HG02798 (cell line): Measurements from ENCODE around the gene SH3BP1.
"Not testable (repeated sequence)": the region's sequence is repeated elsewhere in the genome, so short reads cannot be mapped to it uniquely, and the experiment has no call there.

Experiments
- ATAC-seq: cut with Tn5 transposase; IDR thresholded peaks from one replicate; pipeline ENCODE4 v1.9.1; 2021; ENCODE audit warnings: mild to moderate bottlenecking; ENCODE audit not compliant: unreplicated experiment, poor library complexity

SH3BP1 gene, protein sequence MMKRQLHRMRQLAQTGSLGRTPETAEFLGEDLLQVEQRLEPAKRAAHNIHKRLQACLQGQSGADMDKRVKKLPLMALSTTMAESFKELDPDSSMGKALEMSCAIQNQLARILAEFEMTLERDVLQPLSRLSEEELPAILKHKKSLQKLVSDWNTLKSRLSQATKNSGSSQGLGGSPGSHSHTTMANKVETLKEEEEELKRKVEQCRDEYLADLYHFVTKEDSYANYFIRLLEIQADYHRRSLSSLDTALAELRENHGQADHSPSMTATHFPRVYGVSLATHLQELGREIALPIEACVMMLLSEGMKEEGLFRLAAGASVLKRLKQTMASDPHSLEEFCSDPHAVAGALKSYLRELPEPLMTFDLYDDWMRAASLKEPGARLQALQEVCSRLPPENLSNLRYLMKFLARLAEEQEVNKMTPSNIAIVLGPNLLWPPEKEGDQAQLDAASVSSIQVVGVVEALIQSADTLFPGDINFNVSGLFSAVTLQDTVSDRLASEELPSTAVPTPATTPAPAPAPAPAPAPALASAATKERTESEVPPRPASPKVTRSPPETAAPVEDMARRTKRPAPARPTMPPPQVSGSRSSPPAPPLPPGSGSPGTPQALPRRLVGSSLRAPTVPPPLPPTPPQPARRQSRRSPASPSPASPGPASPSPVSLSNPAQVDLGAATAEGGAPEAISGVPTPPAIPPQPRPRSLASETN

DNA sequence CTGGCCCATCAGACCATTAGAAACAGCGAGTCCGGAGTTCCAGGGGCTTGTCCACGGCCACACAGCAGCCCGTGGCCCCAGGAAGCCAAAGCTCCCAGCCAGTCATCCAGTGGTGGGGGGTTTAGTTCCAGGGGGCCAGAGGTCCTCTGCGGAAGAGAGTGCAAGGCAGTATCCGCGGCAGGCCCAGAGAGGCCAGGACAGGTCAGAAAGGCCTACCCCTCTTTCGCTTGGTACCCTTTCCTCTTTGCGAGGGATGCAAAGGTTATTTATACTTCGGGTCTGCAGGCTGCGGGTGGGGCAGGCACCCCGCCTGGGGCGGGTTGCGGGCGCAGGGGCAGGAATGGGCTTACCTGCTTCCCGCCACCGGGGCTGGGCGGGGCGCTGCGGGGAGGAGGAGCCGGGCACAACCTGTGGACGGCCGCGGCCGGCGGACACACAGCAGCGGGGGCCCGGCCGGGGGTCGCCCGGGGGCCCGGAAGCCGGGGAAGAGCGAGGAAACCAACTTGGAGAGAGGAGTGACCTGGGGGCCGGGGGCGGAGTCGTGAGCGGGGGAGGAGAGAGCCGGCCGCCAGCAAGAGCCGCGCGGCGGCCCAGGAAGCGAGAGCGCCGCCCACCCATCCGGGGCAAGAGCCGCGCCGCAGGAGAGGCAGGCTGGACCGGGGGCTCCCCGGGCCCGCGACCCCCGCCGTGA is at the start of gene SH3BP1:
Gene SH3BP1 (plus strand): TSS at position 600 of the 691 bp plus-strand sequence. CDS start 119 bp downstream, outside the sequence.
- ATAC-seq, result peak; percentile 36

DNA sequence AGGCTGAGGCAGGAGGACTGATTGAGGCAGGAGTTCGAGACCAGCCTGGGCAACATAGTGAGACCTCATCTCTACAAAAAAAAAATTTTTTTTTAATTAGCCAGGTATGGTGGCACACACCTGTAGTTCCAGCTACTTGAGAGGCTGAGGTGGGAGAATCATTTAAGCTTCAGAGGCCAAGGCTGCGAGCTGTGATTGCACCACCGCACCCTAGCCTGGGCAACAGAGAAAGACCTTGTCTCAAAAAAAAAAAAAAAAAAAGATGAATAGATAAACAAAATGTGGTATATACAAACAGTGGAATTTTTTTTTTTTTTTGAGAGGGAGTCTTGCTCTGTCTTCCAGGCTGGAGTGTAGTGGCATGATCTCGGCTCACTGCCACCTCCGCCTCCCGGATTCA is 48.4 kb upstream of the SH3BP1 start:
- ATAC-seq, result not testable (repeated sequence)

DNA sequence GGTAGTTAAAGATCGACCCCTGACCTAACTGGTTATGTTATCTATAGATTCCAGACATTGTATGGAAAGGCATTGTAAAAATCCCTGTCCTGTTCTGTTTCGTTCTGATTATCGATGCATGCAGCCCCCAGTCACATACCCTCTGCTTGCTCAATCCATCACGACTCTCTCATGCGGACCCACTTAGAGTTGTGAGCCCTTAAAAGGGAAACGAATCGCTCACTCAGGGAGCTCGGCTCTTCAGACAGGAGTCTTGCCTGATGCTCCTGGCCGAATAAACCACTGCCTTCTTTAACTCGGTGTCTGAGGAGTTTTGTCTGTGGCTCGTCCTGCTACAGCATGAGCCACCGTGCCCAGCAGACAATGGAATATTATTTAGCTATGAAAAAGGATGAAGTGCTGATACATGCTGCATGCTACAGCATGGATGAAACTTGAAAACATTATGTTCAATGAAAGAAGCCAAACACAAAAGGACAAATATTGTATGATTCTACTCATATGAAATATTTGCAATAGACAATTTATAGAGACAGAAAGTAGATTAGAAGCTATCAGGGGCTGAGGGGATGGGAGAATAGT is 47.6 kb upstream of the SH3BP1 start:
- ATAC-seq, result no peak

DNA sequence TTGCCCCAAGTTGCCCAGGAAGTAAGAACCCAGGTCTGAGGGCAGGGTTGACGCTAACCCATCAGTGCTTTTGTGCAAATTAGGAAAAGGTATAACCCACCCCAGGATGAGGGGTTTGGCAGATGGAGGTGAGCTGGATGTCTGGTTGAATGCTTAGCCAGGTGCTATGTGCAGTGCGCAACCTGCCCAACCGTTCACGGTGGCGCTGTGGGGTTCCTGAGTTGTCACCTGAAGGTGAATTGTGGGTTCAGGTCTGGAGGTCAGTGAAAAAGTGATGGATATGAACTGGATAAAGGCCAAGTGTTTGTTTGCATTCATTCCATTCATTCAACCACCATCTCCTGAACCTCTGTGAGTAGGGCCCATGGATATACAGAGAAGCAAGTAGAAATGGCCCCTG is 45.2 kb upstream of the SH3BP1 start:
- no peak for ATAC-seq

DNA sequence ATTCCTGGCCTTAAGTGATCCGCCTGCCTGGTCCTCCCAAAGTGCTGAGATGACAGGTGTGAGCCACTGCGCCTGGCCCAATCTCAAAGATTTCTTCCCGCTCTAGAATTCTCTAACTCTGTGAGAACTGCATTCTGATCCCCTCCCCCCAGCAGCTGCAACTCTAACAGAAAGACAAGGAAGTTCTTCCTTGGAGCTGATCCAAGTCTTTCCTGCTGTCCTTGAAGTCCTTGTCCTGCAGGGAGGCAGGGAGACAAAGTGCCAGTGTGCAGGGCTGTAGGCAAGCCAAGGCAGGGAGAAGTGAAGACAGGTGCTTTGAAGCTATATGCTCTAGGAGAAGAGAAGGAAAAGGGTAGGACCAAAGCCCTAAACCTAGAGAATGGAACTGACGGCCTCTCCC is 40.3 kb upstream of the SH3BP1 start:
- no peak for ATAC-seq

DNA sequence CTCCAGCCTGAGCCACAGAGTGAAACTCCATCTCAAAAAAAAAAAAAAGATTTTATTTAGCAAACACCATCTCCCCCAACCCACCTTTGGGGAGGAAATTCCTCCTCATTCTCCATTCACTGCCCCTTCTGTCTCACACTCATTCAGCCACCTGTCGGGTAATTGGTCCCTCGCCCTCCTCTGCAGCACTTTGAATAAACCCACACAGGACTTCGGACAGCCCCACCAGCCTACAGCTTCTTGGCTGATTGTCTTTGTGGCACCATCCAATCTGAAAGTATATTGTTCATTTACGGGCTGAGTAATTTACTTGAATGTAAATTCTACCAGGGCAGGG is 38.3 kb upstream of the SH3BP1 start:
- no peak for ATAC-seq

DNA sequence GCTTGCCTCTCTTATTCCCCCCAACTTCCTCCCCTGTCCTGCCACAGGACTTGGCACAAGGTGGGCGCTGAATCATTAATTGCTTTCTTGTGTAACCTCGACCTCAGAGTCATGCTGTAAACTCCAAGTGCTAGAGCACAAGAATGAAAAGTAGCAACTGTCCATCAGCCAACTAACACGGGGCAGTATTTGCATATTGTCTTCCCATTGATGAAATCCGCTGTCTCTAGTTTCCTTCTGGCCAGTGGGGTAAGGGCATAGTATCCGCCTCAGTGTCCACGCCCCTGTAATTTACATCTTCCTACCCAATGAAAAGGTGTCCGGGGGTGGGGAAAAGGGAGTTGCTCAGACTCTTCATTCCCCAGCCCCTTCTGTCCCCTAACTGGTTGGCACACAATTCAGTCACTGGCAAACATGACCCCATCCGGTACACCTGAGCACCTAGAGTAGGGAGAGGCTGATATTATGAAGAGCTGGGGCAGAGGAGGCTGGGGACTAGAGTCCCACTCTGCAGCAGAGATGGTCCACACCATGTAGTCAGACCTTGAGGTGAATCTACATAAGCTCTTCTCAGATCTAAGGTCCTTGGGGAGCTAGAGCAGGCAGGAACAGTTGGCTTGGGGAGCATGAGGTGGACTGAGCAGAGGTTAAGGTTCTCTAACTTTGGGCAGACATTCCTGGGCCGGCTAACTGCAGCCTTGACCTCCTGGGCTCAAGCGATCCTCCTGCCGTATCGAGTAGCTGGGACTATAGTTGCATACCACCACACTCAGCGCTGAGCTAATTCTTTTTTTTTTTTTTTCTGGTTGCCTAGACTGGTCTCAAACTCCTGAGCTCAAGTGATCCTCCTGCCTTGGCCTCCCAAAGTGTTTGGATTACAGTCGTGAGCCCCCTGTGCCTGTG is 37.7 kb upstream of the SH3BP1 start:
- no peak for ATAC-seq

DNA sequence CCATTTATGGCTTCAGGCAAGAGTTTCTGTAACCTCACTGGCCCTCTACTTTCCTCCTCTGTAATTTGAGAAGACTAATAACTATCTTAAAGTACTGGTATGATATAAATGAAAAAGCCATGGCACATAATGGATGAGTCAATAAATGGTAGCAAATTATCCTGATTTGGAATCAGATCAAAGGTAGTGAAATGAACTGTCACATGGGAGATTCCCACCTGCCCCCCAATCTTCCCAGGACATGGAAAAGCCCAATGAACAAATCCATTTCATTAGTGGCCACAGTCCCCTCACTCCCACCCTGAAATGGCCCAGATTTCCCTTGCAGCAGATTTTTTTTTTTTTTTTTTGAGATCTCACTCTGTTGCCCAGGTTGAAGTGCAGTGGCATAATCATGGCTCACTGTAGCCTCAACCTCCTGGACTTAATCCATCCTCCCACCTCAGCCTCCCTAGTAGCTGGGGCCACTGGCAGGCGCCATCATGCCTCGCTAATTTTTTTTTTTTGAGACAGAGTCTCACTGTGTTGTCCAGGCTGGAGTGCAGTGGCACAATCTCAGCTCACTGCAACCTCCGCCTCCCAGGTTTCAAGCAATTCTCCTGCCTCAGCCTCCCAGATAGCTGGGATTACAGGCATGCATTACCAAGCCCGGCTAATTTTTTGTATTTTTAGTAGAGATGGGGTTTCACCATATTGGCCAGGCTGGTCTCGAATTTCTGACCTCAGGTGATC is 36.8 kb upstream of the SH3BP1 start:
- not testable (repeated sequence) for ATAC-seq

DNA sequence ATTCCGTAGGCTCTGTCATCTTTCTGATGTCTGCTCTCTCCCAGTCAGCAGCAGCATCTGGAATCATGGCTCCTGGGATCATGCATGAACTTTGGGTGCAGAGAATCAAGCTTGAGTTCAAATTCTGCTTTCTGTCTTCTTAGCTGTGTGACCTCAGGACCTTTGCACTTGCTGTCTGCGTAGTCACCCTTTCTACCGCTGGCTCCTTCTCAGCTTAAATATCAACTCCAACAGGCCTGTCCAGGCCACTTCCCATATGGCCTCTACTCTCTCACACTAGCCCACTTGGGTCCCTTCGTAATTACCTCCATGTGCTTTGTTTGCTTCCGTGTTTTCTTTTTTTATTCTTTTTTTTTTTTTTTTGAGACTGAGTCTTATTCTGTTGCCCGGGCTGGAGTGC is 35.4 kb upstream of the SH3BP1 start:
- no peak for ATAC-seq

DNA sequence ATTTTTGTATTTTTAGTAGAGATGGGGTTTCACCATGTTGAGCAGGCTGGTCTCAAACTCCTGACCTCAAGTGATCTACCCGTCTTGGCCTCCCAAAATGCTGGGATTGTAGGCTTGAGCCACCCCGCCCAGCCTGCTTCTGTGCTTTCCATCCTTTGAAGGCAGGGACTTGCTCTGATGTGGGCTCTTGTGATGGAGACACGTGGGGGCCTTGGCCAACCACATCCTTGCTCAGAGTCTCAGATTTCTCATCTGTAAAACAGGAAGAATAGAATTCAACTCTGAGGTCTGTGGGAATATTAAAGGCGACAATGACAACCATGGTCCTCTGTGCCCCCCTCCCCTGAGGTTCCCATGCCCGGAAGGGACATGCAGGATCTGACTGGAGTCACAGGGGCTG is 34.6 kb upstream of the SH3BP1 start:
- no peak for ATAC-seq

DNA sequence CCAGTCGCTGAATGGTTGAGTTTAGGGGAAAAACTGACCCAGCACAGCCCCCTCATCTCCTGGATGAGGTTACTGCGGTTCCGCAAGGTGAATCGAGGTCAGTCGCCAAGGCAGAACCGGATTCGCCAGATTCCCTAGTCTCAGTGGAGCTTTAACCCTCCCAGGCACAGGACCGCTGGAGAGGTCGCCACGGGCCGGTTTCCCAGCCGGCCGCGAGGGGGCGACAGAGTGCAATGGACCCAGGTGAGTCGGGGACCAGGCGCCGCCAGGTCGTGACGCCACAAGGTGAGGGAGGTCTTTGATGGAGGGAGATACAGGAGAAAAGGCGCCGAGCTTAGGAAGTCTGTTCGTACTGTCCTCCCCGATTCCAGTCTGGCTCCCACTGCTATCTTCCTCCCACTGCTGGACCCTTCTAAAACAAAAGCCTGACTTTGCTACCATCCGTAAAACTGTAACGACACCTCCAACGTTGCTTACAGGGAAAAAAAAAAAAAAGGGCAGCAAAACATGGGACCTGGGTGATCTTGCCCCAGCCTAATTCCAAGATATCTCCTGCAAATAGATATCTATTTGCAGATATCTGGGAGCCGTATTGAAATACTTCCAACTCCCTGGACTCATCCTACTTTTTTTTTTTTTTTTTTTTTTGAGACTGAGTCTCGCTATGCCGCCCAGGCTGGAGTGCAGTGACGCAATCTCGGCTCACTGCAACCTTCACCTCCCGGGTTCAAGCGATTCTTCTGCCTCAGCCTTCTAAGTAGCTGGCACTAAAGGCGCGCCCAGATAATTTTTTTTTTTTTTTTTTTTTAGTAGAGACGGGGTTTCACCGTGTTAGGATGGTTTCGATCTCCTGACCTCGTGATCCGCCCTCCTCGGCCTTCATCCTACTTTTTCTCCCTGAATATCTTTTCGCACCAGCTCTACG is 32.2 kb upstream of the SH3BP1 start:
- ATAC-seq, result peak; percentile 27

DNA sequence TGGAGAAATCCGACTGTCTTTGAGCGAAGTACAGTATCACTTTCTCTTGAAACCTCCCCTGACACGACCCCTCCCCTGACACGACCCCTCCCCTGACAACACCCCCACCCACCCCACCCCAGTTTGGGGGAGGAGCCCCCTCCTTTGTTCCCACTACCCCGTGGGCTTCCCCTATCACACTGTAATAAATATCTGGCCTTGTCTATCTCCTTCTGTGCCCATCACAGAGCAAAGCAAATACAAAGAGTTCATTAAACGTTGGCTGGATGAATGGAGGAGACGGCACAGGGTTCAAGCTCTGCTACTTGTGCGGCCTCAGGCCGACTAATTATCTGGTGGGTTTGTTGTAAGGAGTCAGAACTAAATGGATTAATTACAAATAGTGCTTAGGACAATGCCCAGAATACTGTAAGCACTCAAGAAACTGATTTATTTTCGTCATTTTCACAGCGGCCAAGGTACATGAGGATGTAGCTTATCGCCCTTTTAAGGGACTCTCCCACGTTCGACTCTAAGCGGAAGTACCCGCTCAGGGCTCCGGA is 31.5 kb upstream of the SH3BP1 start:
- no peak for ATAC-seq

DNA sequence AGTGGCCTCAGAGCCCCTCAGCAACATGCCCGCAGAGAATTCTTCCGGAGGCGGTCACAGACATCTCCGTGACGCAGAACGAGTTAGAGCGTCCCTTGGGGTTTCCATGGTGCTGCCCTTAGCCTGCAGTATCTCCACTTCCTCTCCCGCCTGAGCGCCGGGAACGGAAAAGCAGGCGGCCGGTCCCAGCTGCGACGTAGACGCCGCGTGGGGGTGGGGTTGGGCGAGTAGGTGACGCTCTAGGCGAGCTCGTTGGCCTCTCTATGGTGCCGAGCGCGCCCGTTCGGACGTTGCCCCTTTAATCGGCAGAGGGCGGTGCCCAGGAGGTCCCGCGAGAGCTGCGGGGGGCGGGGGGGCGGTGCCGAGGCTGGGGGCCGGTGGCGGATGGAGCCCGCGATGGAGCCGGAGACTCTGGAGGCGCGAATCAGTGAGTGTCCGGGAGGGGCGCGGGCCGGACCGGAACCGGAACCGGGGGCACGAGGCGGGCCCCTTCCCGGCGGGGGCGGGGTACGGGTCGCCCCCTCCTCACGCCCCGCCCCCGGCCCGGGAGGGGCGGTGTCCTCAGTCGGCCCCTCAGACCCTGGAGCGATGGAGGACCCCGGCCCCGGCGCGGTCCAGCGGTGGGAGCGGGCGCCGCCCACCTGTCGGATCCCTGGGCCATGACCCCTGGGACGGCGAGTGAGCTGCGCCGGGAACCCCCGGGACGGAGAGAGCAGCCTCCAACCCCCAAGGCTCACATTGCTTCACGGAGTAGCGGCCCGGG is 30.8 kb upstream of the SH3BP1 start, which contains the start of gene GGA1:
Gene GGA1 (plus strand): TSS at position 358 of the 763 bp plus-strand sequence. CDS start 27 bp downstream, at position 385.
- ATAC-seq, result peak; percentile 84

DNA sequence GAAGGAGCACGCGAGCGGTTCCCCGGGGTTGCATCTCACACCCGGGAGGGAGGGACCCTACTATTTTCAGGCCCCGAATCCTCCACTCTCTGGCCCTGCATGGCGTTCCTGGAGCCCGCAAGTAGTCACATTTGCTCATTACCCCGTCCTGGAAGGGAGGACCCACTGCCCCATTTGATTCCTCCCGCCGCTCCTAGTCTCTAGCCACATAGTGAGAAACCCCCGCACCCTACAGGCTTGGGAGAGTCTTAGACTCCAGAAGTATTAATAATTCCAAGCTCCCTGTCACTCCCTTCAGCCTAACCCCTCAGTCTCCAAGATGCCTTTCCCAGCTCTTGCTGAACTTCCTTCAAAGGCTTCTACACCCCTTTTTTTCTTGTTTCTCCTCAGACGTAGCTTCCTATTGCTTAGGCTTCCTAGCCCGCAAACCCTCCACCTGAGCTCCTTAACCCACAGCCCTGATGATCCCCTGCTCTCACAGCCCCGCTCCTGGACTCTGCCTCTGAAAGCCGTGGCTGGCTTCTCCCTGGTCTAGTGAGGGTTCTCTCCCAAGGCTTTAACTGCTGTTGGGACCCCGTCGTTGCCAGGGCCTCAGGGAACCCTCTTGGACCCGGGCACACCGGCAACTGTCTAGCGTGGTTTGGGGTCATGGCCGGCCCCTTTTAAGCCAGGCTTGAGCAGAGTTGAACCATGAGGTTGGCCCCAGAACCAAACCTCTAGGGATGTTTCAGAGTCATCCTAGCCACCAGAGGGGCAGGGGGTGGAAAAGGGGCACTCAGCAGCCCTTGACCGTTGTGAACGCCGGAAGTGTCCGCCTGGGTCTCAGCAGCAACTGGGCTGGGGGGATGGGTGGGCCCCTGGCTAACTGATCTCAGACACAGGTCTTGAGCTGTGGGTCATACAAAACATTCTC is 30.0 kb upstream of the SH3BP1 start:
- no peak for ATAC-seq

DNA sequence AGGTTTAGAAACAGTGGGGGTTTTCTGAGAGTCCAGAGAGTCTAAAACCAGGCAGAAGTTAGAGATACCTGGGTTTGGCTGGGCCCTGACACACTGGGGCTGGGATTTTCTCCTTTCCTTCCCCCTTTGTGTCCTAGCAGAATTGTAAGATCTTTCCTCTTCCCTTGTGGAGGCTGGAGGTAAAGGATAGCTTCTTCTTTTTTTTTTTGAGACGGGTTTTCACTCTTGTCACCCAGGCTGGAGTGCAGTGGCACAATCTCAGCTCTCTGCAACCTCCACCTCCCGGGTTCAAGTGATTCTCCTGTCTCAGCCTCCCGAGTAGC is 29.4 kb upstream of the SH3BP1 start:
- not testable (repeated sequence) for ATAC-seq

DNA sequence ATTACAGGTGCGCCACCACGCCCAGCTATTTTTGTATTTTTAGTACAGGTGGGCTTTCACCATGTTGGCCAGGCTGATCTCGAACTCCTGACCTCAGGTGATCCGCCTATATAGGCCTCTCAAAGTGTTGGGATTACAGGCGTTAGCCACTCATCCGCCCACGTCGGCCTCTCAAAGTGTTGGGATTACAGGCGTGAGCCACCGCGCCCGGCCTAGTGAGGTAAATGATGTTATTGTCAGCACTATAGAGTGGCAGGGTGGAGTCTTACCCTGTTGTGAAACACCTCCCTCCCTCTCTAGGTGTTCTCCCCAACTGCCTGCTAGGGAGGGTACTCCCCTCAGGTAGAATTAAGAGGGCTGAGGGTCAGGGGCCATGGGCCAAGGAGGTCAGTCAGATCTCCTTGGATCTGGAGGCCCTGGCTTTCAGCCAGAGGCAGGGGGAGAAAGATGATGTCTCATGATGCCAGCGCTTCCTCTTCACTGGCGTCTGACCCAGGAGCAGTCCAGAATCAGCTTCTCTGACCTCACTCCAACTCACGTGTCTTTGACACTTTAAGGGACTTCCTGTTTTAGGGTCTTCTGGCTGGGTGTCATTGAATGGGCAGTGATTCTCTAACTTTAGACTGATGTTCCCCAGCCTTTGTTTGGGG is 28.9 kb upstream of the SH3BP1 start:
- no peak for ATAC-seq
